C4-2B (cell line): ENCODE measurements around the gene CHST13.

Experiments
- CTCF ChIP-seq: fragments of 450-650 bp; conservative IDR thresholded peaks from 2 replicates; pipeline ENCODE4 v1.5.1; 2017; ENCODE audit warnings: mild to moderate bottlenecking
- ZFX ChIP-seq: fragments of 450-650 bp; IDR thresholded peaks from 2 replicates; pipeline ENCODE4 v1.6.1; 2017

- TF ChIP-seq CTCF (no peak), ZFX (no peak)
Measured at GRCh38 chr3:126524429-126524988, 554 bp downstream of the CHST13 start.
